HG03378 (cell line): ENCODE measurements around the gene LRRC1.

ENCODE experiments used
- ATAC-seq: cut with Tn5 transposase; IDR thresholded peaks from one replicate; pipeline ENCODE4 v1.9.1; 2021; ENCODE audit warnings: mild to moderate bottlenecking, moderate library complexity; ENCODE audit not compliant: unreplicated experiment

The LRRC1 gene

DNA sequence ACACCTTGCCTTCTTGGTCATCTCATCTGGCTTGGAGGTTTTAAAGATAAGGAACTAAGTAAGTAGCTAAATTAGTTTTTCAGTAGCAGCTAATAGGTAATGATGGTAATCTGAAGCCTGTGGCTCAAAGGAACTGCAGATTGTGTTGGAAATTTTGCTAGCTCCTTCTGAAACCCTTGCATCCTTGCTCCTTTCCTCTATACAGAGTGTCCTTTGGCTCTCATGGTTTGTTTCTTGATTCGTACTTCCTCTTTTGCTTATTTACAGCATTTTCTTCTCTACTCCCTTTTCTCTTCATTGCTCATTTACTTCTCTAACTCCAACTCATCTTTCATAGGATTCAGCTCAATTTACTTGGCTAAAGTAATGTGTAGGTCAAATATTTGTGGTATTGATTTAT lies 19.0 kb downstream of the LRRC1 start:
- ATAC-seq, result no peak

GRCh38 chr6:53814353-53814752 lies 19.5 kb downstream of the LRRC1 start:
- no peak for ATAC-seq

DNA sequence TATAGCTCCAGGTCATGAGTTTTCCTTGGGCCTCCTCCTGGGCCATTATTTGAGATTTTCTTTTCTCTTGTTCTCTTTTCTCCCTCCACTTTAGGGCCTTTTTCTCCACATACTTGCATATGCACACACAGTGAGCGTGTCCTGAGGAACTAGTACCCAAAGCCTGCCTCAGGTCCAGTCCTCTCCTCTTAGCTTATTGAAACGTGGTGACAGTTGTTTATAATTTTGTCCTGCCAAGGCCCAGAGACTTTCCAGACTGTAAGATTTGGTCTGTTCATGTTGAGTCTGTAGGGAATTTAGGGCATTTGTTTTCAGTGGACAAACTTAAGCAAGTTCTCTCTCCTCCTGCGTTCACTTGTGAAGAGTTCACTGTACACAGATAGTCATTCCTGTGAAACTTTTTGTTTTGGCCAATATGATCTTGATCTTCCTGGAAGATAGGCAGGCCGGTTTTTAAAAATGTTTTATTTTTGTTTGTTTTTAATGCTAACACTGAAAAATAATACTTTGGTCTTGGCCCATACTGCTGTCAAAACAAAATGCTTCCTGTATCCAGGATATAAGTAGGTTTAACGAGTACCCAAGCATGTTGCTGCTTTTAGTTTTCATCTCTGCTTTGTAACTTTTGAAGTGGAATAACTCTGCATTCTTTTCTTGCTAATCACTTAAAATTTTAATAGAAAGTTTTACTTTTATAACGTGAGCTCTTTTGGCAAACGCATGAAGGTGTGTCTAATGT lies 20.7 kb downstream of the LRRC1 start:
- no peak for ATAC-seq

GRCh38 chr6:53818858-53819609 lies 24.2 kb downstream of the LRRC1 start:
- no peak for ATAC-seq

DNA sequence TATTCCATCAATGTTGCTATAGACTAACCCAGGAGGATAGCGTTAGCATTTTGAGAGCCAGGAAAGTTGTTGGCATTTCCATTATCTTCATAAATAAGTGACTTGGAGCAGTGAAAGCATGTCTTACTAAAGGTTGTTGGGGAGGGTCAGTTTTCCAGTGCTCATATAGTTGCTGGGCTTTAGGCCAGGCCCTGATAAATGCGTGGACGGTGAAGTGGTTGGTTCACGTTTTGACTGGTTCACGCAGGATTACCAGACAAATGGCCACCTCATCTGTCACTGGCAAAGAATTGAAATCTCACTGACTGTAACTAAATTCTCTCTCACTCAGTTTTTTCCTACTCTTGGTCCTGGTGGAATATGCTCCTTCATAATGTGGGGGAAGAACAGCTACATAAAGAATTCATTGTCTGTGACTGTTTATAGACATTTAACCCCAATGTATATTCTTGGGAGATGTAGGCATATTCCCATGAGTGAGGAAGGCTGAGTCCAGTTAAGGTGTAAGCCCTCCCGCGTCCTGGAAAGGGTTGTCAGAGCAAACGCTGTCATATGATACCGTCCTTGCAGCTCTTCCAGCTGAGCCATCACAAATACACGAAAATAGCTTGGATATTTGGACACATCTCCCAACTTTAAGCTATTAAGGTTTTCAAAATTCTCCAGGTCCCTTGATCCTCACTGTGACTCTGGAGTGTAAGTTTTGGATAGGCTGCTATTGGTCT lies 27.8 kb downstream of the LRRC1 start:
- ATAC-seq, result no peak

DNA sequence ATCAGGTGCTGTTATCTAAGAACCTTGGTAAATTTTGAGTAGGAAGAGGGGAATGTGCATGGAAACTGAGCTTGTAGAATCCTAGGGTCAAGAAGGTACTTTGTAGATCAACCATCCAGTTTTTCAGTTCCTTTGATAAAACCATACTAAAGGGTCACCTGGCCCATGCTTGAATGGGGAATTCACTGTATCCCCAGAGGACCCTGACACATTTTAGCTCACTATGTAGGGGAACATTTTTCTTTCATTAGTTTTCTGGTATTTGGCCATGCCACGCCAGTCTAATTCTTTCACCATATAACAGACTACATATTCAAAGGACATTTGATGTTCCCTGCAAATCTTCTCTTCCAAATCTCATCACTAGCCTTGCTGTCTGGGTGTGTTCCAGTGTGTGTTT lies 29.9 kb downstream of the LRRC1 start:
- no peak for ATAC-seq

DNA sequence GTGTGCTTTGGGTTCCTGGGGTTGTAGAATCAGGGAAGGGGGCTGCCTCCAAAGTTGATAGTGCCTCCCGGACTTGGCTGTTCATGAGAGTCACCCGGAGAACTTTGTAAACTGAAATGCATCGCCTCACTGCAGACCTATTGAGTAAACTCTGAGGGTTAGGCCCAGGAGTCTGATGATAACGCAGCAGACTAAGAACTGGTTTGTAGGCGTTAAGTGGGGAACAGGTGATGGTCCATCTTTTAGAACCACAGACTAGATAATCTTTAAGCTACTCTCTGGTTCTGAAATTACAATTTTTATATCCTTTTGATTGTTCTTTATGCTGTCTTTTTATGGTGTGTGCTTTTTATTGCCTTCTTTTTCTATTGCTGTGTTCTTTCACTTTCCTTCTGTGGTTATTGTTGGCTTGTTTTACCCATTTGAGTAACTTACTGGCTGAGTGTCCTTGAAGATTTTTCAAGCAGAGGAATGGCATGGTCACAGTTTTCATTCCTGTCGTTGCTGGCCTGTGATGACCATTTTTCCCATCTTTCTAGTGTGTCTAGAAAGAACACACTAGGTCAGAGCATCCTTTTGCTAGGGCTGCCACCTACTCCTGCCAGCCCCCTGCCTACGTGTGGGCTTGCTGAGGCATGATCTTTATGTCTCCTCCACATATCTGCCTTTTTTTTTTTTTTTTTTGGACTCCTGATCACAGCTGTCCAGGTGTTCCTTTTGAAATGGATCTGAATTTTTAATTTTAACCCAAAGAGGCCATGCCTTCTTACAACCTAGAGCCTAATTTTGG lies 30.9 kb downstream of the LRRC1 start:
- peak; percentile 57 for ATAC-seq

DNA sequence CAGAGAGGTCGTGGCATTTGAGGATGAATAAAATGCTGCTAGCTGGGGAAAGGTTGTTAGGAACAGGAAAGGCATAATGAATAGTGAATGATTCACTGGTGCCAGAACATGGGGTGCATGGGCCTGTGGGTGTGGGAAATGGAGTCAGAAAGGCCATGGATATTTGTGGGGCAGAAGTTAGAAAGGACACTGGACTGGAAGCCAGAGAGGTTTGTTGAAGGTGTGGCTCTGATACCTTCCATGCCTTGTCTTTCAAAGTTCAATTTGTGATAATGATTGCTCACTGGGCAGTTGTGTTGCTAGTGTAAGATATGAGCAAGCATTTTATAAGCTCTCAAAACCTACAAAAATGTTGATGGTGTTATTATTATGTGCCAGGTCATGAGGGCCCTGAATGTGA lies 32.7 kb downstream of the LRRC1 start:
- ATAC-seq, result no peak

DNA sequence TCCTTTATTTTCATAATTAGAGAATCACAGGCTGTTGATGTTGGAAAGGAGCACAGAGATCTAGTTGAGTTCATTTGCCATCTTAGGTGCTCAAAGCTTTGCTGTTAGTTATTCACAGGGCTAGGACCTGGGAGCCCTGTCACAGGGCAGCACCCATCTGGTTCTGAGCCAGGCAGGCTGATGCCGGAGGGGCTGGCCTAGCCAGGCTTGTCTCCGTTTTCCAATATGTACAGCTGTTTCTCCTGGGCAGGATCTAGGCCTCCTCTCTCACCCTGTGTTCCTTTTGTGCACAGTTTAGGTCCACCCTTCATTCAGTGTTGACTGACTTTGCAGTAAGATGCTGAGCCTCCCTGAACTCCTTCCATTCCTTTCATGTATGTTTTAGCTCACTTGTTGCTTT lies 33.4 kb downstream of the LRRC1 start:
- no peak for ATAC-seq

DNA sequence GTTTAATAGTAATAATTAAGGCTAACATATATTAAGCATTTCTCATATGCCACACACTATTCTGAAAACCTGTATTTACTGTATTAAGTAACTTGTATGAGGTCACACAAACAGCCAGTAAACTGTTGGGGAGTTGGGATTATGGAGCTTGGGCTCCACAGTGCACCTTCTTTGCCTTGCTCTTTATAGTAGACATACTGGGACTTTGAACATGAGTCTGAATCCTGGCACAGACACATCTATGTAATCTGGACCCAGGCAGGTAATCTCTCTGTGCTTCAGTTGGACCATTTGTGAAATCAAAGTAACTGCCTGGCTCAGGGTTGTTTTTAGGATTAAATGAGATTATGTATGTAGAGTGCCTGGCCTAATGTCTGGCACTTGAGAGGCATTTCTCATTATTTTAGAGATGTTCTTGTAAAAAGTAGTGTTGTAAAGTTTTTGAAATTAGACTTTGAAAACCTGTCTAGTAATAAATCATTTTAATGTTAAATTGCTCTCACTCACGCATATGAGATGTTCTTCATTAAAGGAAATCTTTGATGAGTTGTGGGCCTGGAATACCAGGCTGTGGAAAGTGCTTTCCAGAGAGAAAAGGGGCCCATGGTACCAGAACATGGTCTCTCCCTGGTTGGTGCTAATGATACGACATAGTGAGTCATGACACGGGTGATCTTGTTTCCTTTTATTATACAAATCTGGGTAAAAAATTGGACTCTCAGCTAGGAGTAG lies 34.3 kb downstream of the LRRC1 start:
- no peak for ATAC-seq

- ATAC-seq, result no peak
Observed at GRCh38 chr6:53829698-53830221, 35.0 kb downstream of the LRRC1 start.

DNA sequence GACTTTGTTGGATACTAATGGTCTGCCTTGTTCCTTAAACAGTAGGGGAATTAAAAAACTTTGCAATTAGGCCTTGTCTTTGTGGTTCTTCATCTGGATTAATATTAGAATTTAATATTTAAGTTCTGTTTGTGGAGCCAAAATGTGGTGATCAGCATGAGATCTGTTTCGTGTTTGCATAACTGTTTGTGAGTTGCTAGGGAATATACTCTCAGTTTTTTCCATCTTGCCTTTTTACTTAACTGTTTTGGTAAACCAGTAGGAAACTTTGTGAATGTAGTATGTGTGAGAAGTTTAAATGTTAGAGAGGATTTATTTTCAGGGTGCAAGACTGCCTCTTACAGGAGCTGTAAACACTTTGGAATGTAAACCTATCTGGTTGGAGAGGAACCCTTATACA lies 35.6 kb downstream of the LRRC1 start:
- no peak for ATAC-seq

- no peak for ATAC-seq
Observed at GRCh38 chr6:53831081-53831869, 36.5 kb downstream of the LRRC1 start.

DNA sequence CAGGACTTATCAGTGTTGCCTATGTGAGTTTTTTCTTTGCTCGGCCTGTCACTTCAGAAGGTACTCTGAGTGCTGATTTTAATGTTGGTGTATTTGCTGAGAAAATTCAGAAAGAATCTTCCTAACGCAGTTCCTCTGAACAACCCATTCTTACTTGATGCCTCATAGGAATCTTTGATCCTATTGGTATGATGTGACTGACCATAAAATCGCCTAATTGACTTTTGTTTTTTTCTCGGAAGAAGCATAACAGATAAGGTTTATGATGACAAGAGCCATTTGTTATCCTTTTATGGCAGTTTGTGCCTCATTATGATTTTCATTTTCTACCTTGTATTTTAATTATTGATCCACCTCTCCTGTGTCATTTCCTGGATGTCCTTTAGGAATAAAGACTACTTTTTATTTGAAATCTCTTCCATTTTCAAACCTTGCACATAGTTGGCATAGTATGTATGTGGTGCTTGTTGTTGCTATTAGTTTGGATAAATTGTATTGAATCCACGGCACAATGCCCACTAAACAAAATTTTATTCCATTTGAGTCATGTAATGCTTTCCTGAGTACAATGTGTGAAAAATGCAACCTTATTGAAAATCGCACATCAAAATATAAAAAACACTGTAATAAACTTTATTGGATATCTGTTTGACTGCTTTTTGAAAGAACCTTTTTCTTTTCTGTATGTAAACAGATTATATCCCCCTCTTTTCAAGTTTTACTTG lies 37.3 kb downstream of the LRRC1 start:
- ATAC-seq, result no peak

DNA sequence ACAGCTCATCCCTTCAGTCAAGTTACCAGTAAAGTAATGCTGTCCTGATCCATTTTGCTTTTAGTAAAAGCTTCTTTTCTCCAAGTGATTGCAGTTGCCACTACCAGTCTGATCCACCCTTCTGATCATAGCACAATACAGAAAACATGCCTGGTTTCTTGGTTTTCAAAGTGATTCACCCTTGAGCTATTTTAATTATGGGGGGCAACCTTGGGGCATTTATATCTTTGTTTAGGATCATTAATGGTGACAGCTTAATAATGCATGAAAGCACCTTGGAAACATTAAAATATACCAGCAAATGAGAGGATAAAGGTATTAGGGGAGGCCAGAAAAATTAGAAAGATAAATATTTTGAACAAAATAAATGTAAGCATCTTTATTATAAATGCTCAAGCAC lies 38.4 kb downstream of the LRRC1 start:
- no peak for ATAC-seq

DNA sequence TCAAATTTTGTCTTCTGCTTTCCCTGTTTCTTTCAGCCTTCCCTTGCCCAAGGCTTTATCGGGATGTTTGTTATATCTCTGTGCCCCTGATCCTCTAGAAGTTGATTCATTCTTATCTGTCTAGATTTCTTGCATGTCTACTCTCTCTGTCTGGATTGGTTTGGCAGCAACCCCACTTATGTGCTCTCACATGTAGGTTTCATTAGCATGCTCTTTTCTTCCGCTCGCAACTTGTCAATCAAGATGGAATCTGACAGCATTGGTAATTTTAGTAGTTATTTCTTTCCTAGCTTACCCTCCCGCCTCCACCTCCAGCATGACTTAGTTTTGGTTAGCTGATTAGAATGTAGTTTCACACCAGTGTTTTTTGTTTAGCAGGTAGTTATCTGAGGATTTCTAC lies 39.3 kb downstream of the LRRC1 start:
- ATAC-seq, result no peak

DNA sequence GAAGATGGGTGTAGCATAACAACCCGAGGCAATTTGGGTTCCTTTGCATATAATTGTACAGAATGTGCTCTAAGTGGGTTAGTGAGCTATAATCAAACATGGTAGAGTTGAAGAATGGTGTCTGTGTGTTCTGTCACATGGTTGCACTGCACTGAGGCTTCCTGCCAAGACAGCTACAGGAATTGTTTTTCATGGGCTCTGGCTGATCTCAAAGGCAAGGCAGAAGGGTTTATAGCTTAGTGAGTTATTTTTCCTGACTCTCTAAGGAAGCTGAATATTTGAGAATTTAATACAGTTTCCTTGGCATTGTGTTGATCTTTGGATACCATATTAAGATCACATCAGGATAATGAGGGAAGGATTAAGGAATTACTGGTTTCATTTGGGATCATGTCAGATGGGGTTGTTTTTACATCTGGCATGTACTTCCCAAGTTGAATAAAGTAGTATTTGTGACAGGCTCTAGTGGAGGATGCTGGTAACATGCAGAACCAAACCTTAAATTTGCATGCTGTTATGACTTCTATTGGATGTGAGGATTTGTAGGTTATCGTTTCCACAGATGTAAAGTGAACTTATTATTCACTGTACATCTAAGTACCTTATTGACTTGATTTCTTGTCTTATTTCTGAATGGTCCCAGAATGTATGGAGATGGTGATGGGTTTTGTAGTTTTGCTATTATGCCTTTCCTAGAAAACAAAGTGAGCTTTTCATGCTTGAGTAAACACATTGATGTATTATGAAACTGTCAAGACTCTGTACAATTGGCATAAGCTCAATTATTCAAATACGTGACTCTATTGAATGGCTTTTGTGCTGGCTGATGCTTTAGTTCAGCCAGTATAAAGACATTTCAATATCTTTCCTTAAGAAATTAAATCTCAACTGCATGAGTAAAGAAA lies 43.3 kb downstream of the LRRC1 start:
- ATAC-seq, result peak; percentile 69

DNA sequence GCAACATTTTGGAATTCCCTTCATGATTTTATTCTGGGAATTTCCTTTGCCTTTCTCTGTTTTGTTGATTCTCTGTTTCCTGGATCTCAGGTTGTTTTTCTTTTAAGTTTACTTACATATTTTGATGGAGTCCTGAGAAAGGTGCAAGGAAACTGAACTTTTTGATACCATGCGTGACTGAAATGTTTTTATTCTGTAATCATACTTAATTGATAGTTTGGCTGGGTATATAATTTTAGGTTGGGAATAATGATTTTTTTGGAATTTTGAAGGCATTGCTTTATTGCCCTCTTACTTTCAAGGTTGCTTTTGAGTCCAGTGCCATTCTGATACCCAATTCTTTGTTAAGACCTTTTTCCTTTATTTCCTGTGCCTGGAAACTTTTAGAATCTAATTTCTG lies 45.2 kb downstream of the LRRC1 start:
- no peak for ATAC-seq
